Measurements from ENCODE around the gene GPD1.
"Not testable (repeated sequence)": the region's sequence is repeated elsewhere in the genome, so short reads cannot be mapped to it uniquely, and the experiment has no call there.

GPD1 gene

GRCh38 chr12:50123203-50123602 is 19.4 kb downstream of the GPD1 start:
- no peak for DNase-seq (ENCODE audit: low read depth, low spot score)

- DNase-seq (ENCODE audit: low read depth, low spot score), result no peak
These were observed 23.7 kb downstream of the GPD1 start for GRCh38 chr12:50127546-50127945.

GRCh38 chr12:50129290-50129689 is 25.5 kb downstream of the GPD1 start:
- DNase-seq (ENCODE audit: low read depth, low spot score), result no peak

DNA sequence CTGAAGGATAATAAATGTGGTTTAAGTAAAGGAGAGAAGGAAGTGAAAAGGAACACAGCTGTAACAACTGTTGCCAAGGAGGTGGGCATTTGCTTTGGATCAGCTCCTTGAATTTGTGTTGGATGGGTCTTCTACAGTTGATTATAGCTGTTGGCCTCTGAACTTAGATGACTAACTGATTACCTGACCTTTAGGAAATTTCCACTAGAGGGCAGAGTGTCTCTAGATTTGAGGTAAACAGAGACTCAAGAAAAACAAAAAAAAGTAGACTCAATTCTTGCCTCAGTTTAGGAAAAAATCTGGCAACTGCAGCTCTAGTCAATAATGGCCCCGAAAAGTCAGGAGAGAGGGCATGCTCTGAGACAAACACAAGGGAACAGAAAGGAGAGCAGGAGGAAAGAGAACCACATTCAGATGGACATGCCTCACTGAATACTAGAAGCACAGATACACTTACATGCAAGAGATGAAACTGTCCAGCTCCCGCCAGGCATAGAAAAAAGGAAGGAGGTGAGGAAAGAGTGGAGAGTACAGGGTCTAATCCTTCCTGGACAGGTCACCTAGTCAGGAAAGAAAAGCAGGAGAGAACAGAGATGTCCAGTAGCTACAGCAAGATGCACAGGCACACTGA is 28.8 kb downstream of the GPD1 start:
- no peak for DNase-seq (ENCODE audit: low read depth, low spot score)

- DNase-seq (ENCODE audit: low read depth, low spot score), result no peak
These were observed 39.2 kb downstream of the GPD1 start for GRCh38 chr12:50142993-50143392.

GRCh38 chr12:50145439-50145838 is 41.6 kb downstream of the GPD1 start:
- DNase-seq (ENCODE audit: low read depth, low spot score), result no peak

DNA sequence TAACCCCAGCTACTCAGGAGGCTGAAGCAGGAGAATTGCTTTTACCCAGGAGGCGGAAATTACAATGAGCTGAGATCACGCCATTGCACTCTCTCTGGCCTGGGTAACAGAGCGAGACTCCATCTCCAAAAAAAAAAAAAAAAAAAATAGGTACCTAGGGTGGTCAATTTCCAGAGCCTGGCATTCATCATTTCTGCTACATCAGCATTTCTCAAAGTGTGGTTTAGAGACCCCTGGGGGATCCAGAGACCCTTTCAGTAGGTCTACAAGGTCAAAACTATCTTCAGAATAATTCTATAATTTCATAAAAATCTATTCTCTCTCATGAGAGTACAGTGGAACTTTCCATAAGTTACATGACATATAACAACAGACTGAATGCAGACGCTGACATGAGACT is 43.5 kb downstream of the GPD1 start:
- no peak for DNase-seq (ENCODE audit: low read depth, low spot score)

- DNase-seq (ENCODE audit: low read depth, low spot score), result not testable (repeated sequence)
These were observed 44.2 kb downstream of the GPD1 start for GRCh38 chr12:50148011-50148410.

DNA sequence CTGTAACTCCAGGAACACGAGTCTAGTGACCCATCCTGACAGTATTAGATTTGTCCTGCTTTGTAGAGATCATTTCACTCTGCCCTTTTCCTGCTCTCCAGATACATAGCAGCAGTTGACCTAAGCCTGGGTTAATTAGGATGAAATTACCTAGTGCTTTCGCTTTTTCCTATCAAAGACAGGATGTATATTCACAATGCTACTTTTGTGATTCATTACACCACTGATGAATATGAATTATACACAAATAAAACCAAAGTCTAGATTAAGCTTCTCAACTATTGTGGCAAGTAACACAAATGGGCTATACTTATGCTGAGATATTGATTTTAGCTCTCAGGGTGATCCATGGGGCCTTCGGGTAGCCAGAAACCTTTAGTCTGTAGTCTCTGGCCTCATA is 45.5 kb downstream of the GPD1 start:
- DNase-seq (ENCODE audit: low read depth, low spot score), result no peak

DNA sequence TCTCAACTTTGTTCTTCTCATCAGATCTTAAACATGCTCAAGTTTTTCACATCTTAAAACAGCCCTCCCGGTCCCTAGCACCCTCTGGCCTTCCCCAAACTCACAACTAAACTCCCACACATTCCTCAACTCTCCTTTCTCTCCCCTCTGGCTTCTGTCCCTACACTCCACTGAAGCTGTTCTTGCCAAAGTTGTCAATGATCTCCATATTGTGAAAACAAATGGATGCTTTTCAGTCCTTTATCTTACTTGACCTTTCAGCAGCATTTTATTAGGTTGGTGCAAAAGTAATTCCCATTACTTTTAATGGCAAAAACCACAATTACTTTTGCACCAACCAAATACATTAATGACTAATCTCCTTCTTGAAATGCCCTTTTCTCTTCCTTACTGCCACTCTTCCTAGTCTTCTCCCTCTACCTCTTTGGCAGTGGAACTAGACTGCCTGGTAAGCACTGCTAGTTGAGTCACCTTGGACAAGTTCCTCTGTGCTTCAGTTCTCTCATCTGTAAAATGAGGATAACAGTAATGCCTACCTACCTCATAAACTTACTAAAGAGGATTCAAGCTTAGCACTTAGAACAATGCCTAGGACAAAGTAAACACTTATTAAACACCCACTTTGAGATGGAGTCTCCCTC is 47.4 kb downstream of the GPD1 start:
- no peak for DNase-seq (ENCODE audit: low read depth, low spot score)

GRCh38 chr12:50154947-50155346 is 51.1 kb downstream of the GPD1 start:
- DNase-seq (ENCODE audit: low read depth, low spot score), result not testable (repeated sequence)

GRCh38 chr12:50156641-50157040 is 52.8 kb downstream of the GPD1 start:
- DNase-seq (ENCODE audit: low read depth, low spot score), result no peak

GRCh38 chr12:50157259-50157658 is 53.5 kb downstream of the GPD1 start:
- DNase-seq (ENCODE audit: low read depth, low spot score), result no peak

DNA sequence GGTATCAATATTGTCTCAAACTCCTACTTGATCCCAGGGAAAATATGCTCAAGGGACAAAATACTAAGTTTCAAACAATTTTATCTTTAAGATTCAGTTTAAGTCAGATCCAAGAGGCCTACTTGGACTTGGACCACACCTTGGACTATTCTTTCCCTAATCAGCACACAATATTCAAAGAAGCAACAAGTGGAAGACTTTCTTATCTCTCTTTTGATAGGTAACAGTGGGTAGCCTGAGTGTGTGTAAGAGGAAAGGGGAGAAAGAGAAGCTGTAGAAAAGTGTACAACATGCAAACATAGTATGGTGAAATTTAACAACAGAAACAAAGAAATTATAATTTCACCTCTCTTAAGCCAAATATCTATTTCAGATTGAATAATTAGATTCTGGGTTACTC is 56.8 kb downstream of the GPD1 start:
- DNase-seq (ENCODE audit: low read depth, low spot score), result no peak
